Heart right ventricle (tissue), 16 donors: ENCODE data around the gene LASP1. TPM values are rescaled to one million over a fixed set of nuclear protein-coding genes. Genes with fewer than 3 reads are reported as not detected.
"Not testable (repeated sequence)": the region's sequence is repeated elsewhere in the genome, so short reads cannot be mapped to it uniquely, and the experiment has no call there.

Experiments used
- ATAC-seq, 8 donors: fragments of 200-7000 bp; cut with Tn5 transposase; one replicate each; pipeline ENCODE4 v1.9.1; 2020; ENCODE audit warnings: mild to moderate bottlenecking in 8 of 8, moderate library complexity in 8 of 8, moderate number of reproducible peaks in 1 of 8
- DNase-seq, 2 donors: peaks; one replicate each; pipeline ENCODE4 v3.0.0-alpha.2; 2020
- H3K27ac ChIP-seq, 10 donors: fragments of 200-600 bp; sonication (generic) in 2 of 10; one replicate each; pipeline versions ENCODE4 v1.5.0 to v1.8.0; 2020 to 2022; ENCODE audit warnings: mild to moderate bottlenecking in 3 of 10
- H3K27me3 ChIP-seq, 7 donors: fragments of 200-600 bp; one replicate each; pipeline ENCODE4 v1.8.0; 2021 to 2022; ENCODE audit warnings: mild to moderate bottlenecking in 2 of 7
- H3K36me3 ChIP-seq, 9 donors: fragments of 200-600 bp; sonication (generic) in 1 of 9; one replicate each; pipeline versions ENCODE4 v1.5.0 to v1.8.0; 2020 to 2022; ENCODE audit warnings: mild to moderate bottlenecking in 2 of 9
- H3K4me1 ChIP-seq, 9 donors: fragments of 200-600 bp; sonication (generic) in 1 of 9; one replicate each; pipeline versions ENCODE4 v1.5.0 to v1.8.0; 2020 to 2022; ENCODE audit warnings: mild to moderate bottlenecking in 4 of 9
- H3K4me3 ChIP-seq, 10 donors: fragments of 200-600 bp; sonication (generic) in 2 of 10; one replicate each; pipeline versions ENCODE4 v1.5.0 to v1.8.0; 2020 to 2022; ENCODE audit warnings: mild to moderate bottlenecking in 7 of 10, moderate library complexity in 2 of 10
- H3K9me3 ChIP-seq, 11 donors: fragments of 200-600 bp in 10 of 11; sonication (generic) in 2 of 11; one replicate each; pipeline versions ENCODE4 v1.5.0 to v1.8.0; 2013 to 2022; ENCODE audit warnings: mild to moderate bottlenecking in 2 of 11, control low read depth in 1 of 11, moderate library complexity in 1 of 11
- CTCF ChIP-seq, 9 donors: fragments of 200-600 bp; sonication (generic) in 2 of 9; IDR thresholded peaks; one replicate each; pipeline versions ENCODE4 v1.5.0 to v1.8.0; 2021 to 2022; ENCODE audit warnings: antibody characterized with exemption in 9 of 9, mild to moderate bottlenecking in 5 of 9, moderate library complexity in 1 of 9
- WGBS, 2 donors: extraction: QIAGEN DNeasy Blood & Tissue Kit; methylation state at CpG; one replicate each; pipeline ENCODE4 v1.1.7; 2013; ENCODE audit warnings: inconsistent platforms in 1 of 2; 5-methylcytosine and 5-hydroxymethylcytosine counted together
- intact Hi-C, 10 donors: fragments of 100-400 bp; cut with DNase I; formaldehyde crosslinking; loops; one replicate each; pipeline versions ENCODE4 v1.11.1 to v1.14.2; 2022
- polyA plus RNA-seq, 2 donors: library from polyadenylated mRNA; stranded (reverse); fragments of 200-250 nt; gene quantifications; one replicate each; pipeline ENCODE4 v1.2.3, GENCODE V29; 2013
- total RNA-seq, 10 donors: library from RNA; stranded (reverse); fragmentation: NEBNext Ultra II Directional in 3 of 10; extraction: Animal tissue kit (Norgen Biotek cat#: 25700) in 3 of 10; gene quantifications; one replicate each; pipeline versions ENCODE4 v1.2.1 to v1.2.4, GENCODE V29; 2021 to 2023
- donor health status: Arrhythmogenic right ventricular cardiomyopathy.
- donor health status: ischemic (EF 13 %, LVEDD 7.1; RV severe dilation, severe dysfunction).
- donor health status: healthy with polysubstance abuse.
- donor health status: DM: no; HTN: yes; CAD: no.
- donor health status: DM: no; HTN: no; CAD: no.
- donor health status: ischemic (EF 25% LVEDD 6.9; RV normal size, moderate dysfunction).
- donor health status: ischemic (EF 25% LVEDD 5.7; RV mildly dilated, moderate dysfunction).
- donor health status: healthy.
- donor health status: DM: yes; HTN: yes; CAD: no.
- donor health status: Ischemic cardiomyopathy.
- donor health status: ischemic (EF 35%, LVEDD 5.7; RV mildly dilated, moderate dysfunction).
- donor health status: nonischemic (EF 11% LVEDD 7.7; RV severe dilation, severe dysfunction).
- donor health status: DM: yes; HTN: yes; CAD: no.
- donor health status: PGD.
- donor health status: ischemic (EF 29% LVEDD 5.4; RV normal size, mild dysfunction).
- donor health status: nonischemic (EF 23%, LVEDD 6.1; RV moderate dilation, normal function).

Gene LASP1
- total and polyA plus RNA-seq, 12 donors: 19.5 to 56.9 (median 23.0) TPM

- no peak for ATAC-seq
- H3K36me3 ChIP-seq: peaks cover 0 to 64% (median 49%) of the 10 kb centered on the region in 9 donors
- peak overlapping the region in 8 of 10 donors; percentile 48 to 83 (median 68) for H3K4me3 ChIP-seq
- WGBS, 2 donors: 46 to 56% methylated on average over 2 of the region's 2 CpGs
- peak overlapping the region in 3 of 10 donors; percentile 88 to 97 (median 94) for H3K27ac ChIP-seq
- no peak for TF ChIP-seq CTCF (IDR thresholded peaks at IDR 0.05)
- H3K4me1 ChIP-seq: peaks cover 12 to 36% (median 32%) of the 10 kb centered on the region in 9 donors
- no peak for DNase-seq
- H3K9me3 ChIP-seq: no peaks in the 10 kb centered on the region
- intact Hi-C loops: loop anchor here in 1 of 10 donors (10.0 kb wide), 1 partner anchor 97 kb away; the partner anchor contains the start of gene PSMB3
- no peaks in the 10 kb centered on the region for H3K27me3 ChIP-seq
Measured at GRCh38 chr17:38851434-38851833, 18.4 kb upstream of the LASP1 start.

GRCh38 chr17:38852771-38853291 lies 17.0 kb upstream of the LASP1 start:
- Histone ChIP-seq H3K27me3 (no peaks in the 10 kb centered on the region), H3K4me1 (peaks cover 12 to 39% (median 32%) of the 10 kb centered on the region in 9 donors), H3K27ac (peak overlapping the region in 9 of 10 donors; percentile 88 to 98 (median 94)), H3K4me3 (peak overlapping the region; percentile 48 to 83 (median 67)), H3K36me3 (peaks cover 0 to 50% (median 43%) of the 10 kb centered on the region in 9 donors), H3K9me3 (no peaks in the 10 kb centered on the region)
- intact Hi-C loops: loop anchor here in 6 of 10 donors (1.0 to 10.0 kb wide), 3 partner anchors 28 to 98 kb away; partner anchors contain the start of genes CWC25 (in 5 of the 6) and PSMB3 (in 1 of the 6)
- no peak for TF ChIP-seq CTCF (IDR thresholded peaks at IDR 0.05)
- DNase-seq (no peak), ATAC-seq (peak in 7 of 8 donors; percentile 2 to 52 (median 29))
- 1 to 2% methylated on average over 19 of the region's 19 CpGs for WGBS, 2 donors

- intact Hi-C loops: loop anchor here in 6 of 10 donors (1.0 to 10.0 kb wide), 3 partner anchors 28 to 99 kb away; partner anchors contain the start of genes CWC25 (in 5 of the 6) and PSMB3 (in 1 of the 6)
- Histone ChIP-seq H3K36me3 (peaks cover 0 to 43% (median 36%) of the 10 kb centered on the region in 9 donors), H3K4me3 (peak within 1 kb of the TSS; percentile 48 to 83 (median 67)), H3K9me3 (no peaks in the 10 kb centered on the region), H3K27me3 (no peaks in the 10 kb centered on the region), H3K4me1 (peaks cover 12 to 43% (median 32%) of the 10 kb centered on the region in 9 donors), H3K27ac (peak within 1 kb of the TSS; percentile 81 to 98 (median 92))
- DNase-seq: peak; percentile 90 to 98
- TF ChIP-seq CTCF (IDR thresholded peaks at IDR 0.05): no peak
- WGBS, 2 donors: 0 to 1% methylated on average over 48 of the region's 48 CpGs
- ATAC-seq: peak; percentile 95 to 99 (median 98)
Measured at GRCh38 chr17:38853292-38854219, 16.3 kb upstream of the LASP1 start, which contains the start of gene RPL23. Gene RPL23 (minus strand): TSS chr17:38853721. CDS start chr17:38853710, 11 bp downstream.

- ATAC-seq, DNase-seq, H3K9me3 ChIP-seq, H3K4me3 ChIP-seq, H3K27ac ChIP-seq, H3K27me3 ChIP-seq: not testable (repeated sequence)
- 87 to 88% methylated on average over 28 of the region's 28 CpGs for WGBS, 2 donors
- Histone ChIP-seq H3K36me3 (peaks cover 0 to 26% (median 19%) of the 10 kb centered on the region in 9 donors), H3K4me1 (peaks cover 12 to 42% (median 32%) of the 10 kb centered on the region in 9 donors)
- intact Hi-C loops: loop anchor here in 1 of 10 donors (10.0 kb wide), 1 partner anchor 100 kb away; the partner anchor contains the start of gene PSMB3
Measured at GRCh38 chr17:38855101-38855714, 14.7 kb upstream of the LASP1 start.
